Spinal cord (tissue), 10 donors: ENCODE measurements around the gene PRRC2B. TPM values are rescaled to one million over a fixed set of nuclear protein-coding genes. Genes with fewer than 3 reads are reported as not detected.

Source experiments
- DNase-seq, 6 donors: peaks; one replicate each; pipeline versions ENCODE4 v3.0.0 to v3.0.0-alpha.2; 2013 to 2015; ENCODE audit warnings: low spot score in 6 of 6, low read depth in 4 of 6
- H3K27ac ChIP-seq: one replicate; pipeline ENCODE4 v1.5.1; 2013; ENCODE audit warnings: low read depth, low read length, control low read depth
- H3K27me3 ChIP-seq: one replicate; pipeline ENCODE4 v1.6.1; 2013; ENCODE audit warnings: low read length; ENCODE audit not compliant: control insufficient read depth, insufficient read depth
- H3K36me3 ChIP-seq: one replicate; pipeline ENCODE4 v1.6.1; 2013; ENCODE audit warnings: low read length; ENCODE audit not compliant: control insufficient read depth, insufficient read depth
- H3K4me1 ChIP-seq: one replicate; pipeline ENCODE4 v1.6.1; 2013; ENCODE audit warnings: low read length; ENCODE audit not compliant: control insufficient read depth, insufficient read depth
- H3K4me3 ChIP-seq: one replicate; pipeline ENCODE4 v1.5.1; 2013; ENCODE audit warnings: low read depth, low read length, control low read depth
- H3K9me3 ChIP-seq: one replicate; pipeline ENCODE4 v1.6.1; 2013; ENCODE audit warnings: low read length; ENCODE audit not compliant: control insufficient read depth, insufficient read depth
- WGBS: methylation state at CpG from one replicate; pipeline ENCODE4 v1.1.5; 2013; ENCODE audit warnings: missing lambda C conversion rate; ENCODE audit not compliant: insufficient coverage; 5-methylcytosine and 5-hydroxymethylcytosine counted together
- polyA plus RNA-seq, 2 donors: library from polyadenylated mRNA; unstranded; fragments of 120-200 nt; gene quantifications; one replicate each; pipeline ENCODE4 v1.2.1, GENCODE V29; 2013; ENCODE audit not compliant: insufficient read length in 2 of 2
- total RNA-seq, 2 donors: library from RNA; depleted of rRNA in 1 of 2; stranded (reverse); fragments of 120-200 nt in 1 of 2; fragments of >200 nt in 1 of 2; gene quantifications; one replicate each; pipeline versions ENCODE4 v1.2.3 to v1.2.4, GENCODE V29; 2013 to 2014
- donor health status: healthy.

PRRC2B gene
- total and polyA plus RNA-seq, 4 donors, result 112 to 219 (median 158) TPM

DNA sequence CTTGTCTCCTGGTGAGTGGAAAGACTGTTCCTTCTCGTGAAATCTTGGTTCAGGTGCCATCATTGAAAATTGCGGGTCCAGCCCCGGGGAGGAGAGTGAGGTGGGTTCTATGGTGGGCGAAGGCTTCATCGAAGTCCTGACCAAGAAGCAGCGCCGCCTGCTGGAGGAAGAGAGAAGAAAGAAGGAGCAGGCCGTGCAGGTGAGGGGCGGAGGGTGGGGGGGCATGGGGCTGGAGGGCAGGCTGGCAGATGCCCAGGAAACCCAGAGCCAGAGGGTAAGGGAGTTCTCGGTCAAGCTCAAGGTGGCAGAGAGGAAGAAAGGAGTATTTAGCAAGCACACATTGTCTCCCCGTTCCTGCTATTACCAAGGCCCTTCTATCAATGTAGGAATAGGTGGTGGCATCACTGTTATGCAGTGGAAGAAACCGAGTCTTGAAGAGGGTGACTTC, 84.6 kb downstream of the PRRC2B start:
- Histone ChIP-seq H3K36me3 (peaks cover 90% of the 10 kb centered on the region), H3K27ac (no peak overlapping the region), H3K4me1 (no peaks in the 10 kb centered on the region), H3K9me3 (no peaks in the 10 kb centered on the region), H3K27me3 (no peaks in the 10 kb centered on the region), H3K4me3 (no peak overlapping the region)
- DNase-seq, result peak in 3 of 6 donors; percentile 20 to 72 (median 69)
- WGBS, result 41% methylated on average over 9 of the region's 12 CpGs

DNA sequence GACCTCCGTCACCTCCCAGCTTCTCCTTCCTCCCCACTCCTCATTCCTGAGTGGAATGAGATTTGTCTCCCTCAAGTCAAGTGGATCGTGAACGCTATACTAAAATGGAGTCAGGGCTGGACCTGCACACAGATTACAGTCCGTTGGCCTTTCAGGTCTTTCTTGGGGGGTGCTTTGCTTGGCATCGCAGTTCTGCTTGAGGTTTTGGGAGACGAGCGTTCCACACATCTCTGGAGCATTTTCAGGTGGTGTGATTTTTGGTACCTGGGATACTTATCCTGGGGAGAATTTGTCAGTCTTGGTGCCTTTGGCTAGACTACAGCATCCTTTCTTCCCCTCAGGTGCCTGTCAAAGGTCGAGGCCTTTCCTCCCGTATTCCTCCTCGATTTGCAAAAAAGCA, 85.0 kb downstream of the PRRC2B start:
- Histone ChIP-seq H3K36me3 (peaks cover 90% of the 10 kb centered on the region), H3K27me3 (no peaks in the 10 kb centered on the region), H3K9me3 (no peaks in the 10 kb centered on the region), H3K27ac (no peak overlapping the region), H3K4me1 (no peaks in the 10 kb centered on the region), H3K4me3 (no peak overlapping the region)
- WGBS, result 96% methylated on average over 9 of the region's 10 CpGs
- no peak for DNase-seq

- Histone ChIP-seq H3K27me3 (no peaks in the 10 kb centered on the region), H3K27ac (no peak overlapping the region), H3K4me1 (no peaks in the 10 kb centered on the region), H3K9me3 (no peaks in the 10 kb centered on the region), H3K4me3 (no peak overlapping the region), H3K36me3 (peaks cover 90% of the 10 kb centered on the region)
- no peak for DNase-seq
- WGBS, result 100% methylated on average over 1 of the region's 1 CpG
Measured at GRCh38 chr9:131480258-131480657, 86.4 kb downstream of the PRRC2B start.

DNA sequence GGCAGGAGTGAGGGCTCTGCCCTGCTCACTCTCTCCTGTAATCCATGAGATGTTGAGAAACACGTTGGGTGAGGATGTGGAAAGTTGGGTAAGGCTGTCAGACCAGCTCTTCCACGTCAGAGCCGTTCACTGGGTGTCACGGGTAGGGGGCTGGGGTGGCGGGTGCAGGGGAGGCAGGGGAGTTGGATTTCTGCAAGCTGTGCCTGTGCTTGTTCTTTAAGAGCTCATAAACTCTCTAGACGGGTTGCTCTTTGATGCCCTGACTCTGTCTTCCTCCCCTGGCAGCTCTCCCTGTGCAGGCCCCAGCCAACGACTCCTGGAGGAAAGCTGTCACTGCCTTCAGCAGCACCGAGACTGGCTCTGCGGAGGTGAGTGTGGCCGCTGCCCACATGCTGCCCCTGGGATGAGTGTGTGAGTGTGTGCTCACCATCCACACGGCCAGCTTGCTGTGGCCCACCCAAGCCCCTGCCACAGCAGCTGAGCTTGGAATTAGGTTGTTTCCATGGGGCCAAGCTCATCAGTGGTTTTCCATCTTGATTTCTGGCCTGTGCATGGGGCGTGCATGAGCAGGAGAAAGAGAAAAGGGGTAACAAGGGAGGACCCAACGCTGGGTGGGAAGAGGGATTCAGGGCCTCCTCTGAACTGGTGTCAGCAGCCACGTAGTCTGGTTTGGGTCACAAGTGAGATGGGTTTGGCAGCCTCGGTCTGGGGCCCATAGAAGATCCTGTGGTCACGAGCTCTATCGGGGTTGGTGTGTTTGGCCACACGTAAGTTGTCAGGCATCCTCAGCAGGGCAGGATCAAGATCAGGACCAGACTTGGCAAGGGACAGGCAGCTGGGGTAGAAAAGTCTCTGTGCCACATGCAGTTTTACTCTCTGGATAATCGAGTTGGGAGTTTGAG, 87.8 kb downstream of the PRRC2B start:
- WGBS, result 89% methylated on average over 19 of the region's 19 CpGs
- H3K36me3 ChIP-seq, result peaks cover 90% of the 10 kb centered on the region
- no peaks in the 10 kb centered on the region for H3K4me1 ChIP-seq
- no peak overlapping the region for H3K4me3 ChIP-seq
- no peaks in the 10 kb centered on the region for H3K27me3 ChIP-seq
- DNase-seq, result no peak
- H3K27ac ChIP-seq, result no peak overlapping the region
- H3K9me3 ChIP-seq, result no peaks in the 10 kb centered on the region

GRCh38 chr9:131482343-131483006, 88.6 kb downstream of the PRRC2B start:
- WGBS, result 83% methylated on average over 24 of the region's 24 CpGs
- no peaks in the 10 kb centered on the region for H3K27me3 ChIP-seq
- H3K36me3 ChIP-seq, result peaks cover 90% of the 10 kb centered on the region
- H3K4me3 ChIP-seq, result no peak overlapping the region
- H3K9me3 ChIP-seq, result no peaks in the 10 kb centered on the region
- H3K27ac ChIP-seq, result no peak overlapping the region
- H3K4me1 ChIP-seq, result no peaks in the 10 kb centered on the region
- DNase-seq, result no peak

GRCh38 chr9:131483319-131484050, 89.6 kb downstream of the PRRC2B start:
- peaks cover 90% of the 10 kb centered on the region for H3K36me3 ChIP-seq
- no peak overlapping the region for H3K4me3 ChIP-seq
- H3K27ac ChIP-seq, result no peak overlapping the region
- no peaks in the 10 kb centered on the region for H3K4me1 ChIP-seq
- H3K27me3 ChIP-seq, result no peaks in the 10 kb centered on the region
- DNase-seq, result no peak
- WGBS, result 85% methylated on average over 8 of the region's 9 CpGs
- no peaks in the 10 kb centered on the region for H3K9me3 ChIP-seq

- no peaks in the 10 kb centered on the region for H3K9me3 ChIP-seq
- peaks cover 90% of the 10 kb centered on the region for H3K36me3 ChIP-seq
- DNase-seq, result no peak
- H3K27me3 ChIP-seq, result no peaks in the 10 kb centered on the region
- no peak overlapping the region for H3K4me3 ChIP-seq
- no peak overlapping the region for H3K27ac ChIP-seq
- WGBS, result 85% methylated on average over 7 of the region's 7 CpGs
- no peaks in the 10 kb centered on the region for H3K4me1 ChIP-seq
Measured at GRCh38 chr9:131484051-131484445, 90.2 kb downstream of the PRRC2B start.

GRCh38 chr9:131484560-131485185, 90.8 kb downstream of the PRRC2B start:
- no peaks in the 10 kb centered on the region for H3K9me3 ChIP-seq
- H3K4me3 ChIP-seq, result no peak overlapping the region
- DNase-seq, result no peak
- peaks cover 4% of the 10 kb centered on the region for H3K4me1 ChIP-seq
- peaks cover 93% of the 10 kb centered on the region for H3K36me3 ChIP-seq
- no peak overlapping the region for H3K27ac ChIP-seq
- WGBS, result 98% methylated on average over 13 of the region's 15 CpGs
- no peaks in the 10 kb centered on the region for H3K27me3 ChIP-seq

DNA sequence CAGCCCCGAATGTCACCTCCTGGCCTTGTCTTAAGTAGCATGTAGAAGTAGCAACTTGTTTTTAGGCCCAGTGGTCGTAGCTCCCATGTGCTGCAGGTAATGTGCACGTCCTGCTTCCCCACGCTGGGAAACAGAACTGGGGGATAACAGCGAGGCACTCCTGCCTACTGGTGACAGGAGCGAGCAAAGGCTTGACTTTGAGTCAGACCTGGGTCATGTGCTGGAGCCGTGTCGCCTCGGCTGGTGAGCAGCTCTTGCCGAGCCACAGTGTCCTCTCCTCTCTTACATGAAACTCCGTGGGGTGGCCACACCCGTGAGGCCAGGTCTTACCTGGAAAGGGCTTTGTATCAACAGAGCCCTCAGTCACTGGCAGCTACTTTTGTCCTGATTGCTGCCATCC, 91.3 kb downstream of the PRRC2B start:
- 93% methylated on average over 12 of the region's 12 CpGs for WGBS
- Histone ChIP-seq H3K27me3 (no peaks in the 10 kb centered on the region), H3K4me3 (no peak overlapping the region), H3K27ac (no peak overlapping the region), H3K4me1 (peaks cover 4% of the 10 kb centered on the region), H3K36me3 (peaks cover 98% of the 10 kb centered on the region), H3K9me3 (no peaks in the 10 kb centered on the region)
- no peak for DNase-seq
